HG03342 (cell line): ENCODE data around the gene PRKCQ.
A peak's percentile ranks its signal among the peaks of the same experiment; 100 is the strongest.
"Not testable (repeated sequence)": the region's sequence is repeated elsewhere in the genome, so short reads cannot be mapped to it uniquely, and the experiment has no call there.

Source experiments
- ATAC-seq: cut with Tn5 transposase; IDR thresholded peaks from one replicate; pipeline ENCODE4 v1.9.1; 2021; ENCODE audit warnings: mild to moderate bottlenecking, moderate library complexity; ENCODE audit not compliant: unreplicated experiment

PRKCQ gene

DNA sequence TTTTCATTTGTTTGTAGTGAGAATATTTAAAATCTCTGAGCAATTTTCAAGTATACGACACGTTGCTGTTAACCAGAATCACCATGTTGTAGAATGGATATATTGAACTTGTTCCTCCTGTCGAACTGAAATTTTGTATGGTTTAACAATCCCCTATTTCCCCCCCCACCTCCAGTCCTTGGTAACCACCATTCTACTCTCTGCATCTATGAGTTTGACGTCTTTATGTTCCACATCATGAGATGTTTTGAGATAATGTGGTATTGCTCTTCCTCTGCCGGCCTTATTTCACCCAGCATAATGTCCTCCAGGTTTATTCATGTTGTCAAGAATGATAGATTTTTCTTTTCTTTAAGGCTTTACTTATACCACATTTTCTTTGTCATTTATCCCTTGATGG, 17.4 kb upstream of the PRKCQ start:
- ATAC-seq, result no peak

GRCh38 chr10:6595499-6595898, 15.4 kb upstream of the PRKCQ start:
- no peak for ATAC-seq

GRCh38 chr10:6593241-6593671, 13.2 kb upstream of the PRKCQ start:
- no peak for ATAC-seq

DNA sequence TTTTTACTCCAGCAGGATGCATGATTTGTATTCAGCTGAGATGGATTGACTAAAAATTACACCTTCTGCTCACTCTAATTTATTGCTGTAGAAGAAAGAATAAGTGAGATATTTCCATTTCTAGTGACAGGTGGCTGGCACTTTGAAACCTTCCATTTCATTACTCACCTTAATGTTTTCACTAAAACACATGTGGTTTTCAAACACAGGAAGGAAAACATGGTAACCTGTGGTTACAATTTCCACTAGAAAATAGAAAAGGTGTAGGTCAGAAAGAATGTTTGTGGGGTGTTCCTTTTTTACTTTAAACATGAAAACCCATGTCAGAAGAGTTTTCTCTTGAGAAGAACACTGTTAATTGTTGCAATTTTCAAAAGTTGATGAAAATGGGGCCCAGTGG, 12.0 kb upstream of the PRKCQ start:
- ATAC-seq, result no peak

DNA sequence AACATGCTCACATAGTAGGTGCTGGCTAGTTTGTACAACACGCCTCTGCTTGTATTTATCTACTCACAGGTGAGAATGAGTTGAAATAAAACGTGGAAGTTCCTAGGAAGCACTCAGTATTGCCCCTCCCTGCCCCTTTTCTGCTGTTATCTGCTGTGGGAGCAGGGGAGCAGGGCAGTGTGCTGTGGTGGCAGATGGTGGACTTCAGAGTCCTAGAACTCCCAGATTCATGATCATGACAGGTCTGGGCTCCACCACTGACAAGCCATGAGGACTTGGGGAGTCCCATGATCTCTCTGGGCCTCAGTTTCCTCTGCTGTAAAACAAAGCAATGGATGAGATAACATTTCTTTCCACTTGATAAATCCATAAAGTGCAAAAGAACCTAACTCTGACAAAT, 11.6 kb upstream of the PRKCQ start:
- no peak for ATAC-seq

- ATAC-seq, result no peak
Measured at GRCh38 chr10:6590100-6590499, 10.0 kb upstream of the PRKCQ start.

DNA sequence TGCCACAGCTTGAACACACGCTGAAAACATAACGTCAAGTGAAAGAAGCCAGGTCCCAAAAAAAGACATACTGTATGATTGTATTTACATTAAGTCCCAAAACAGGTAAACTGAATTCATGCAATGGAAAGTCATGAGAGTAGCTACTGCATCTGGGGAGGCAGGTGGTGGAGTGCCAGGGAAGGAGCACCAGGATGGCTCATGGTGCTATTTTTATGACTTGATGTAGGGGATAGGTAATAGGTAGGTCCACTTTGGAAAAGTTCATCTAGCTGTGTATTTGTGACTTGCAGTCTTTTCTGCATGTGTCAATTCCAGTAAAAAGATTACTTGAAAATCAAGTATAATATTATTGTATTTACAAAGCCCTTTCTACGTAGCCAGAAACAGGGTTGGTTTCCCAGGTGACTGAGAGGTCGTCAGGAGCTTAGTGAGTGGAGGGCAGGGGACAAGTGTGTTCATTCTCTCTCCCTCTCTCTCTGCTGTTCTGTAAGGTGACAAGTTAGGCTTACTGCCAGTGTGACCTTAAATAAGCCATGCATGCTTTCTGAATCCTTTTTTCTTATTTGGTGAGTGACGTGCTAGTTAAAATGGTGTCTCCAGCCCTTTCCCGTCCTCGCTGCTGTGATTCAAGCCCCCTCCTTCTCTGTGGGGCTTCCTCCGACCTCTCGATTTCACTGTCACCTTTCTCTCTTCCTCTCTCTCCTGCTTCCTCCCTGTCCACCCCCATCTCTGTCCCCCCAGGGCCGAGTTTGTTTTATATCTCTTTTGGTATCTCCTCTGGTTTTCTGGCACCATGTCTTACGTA, 9.4 kb upstream of the PRKCQ start:
- no peak for ATAC-seq

DNA sequence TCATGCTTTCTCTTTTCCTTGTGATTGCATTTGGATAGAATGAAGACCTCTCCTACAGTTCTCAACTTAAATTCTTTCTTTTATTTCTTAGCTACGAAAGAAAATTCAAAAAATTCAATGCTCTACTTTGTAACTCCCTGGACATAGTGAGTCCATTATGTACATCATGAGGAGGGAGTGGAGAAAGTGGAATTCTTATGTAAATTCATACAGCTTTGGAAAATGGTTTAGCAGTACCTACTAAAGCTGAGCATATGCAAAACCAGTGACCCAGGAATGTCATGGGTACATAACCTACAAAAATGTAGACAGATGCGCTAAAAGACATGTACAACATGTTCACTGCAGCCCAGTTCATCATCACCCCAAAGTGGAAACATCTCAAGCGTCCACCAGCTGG, 8.8 kb upstream of the PRKCQ start:
- ATAC-seq, result no peak

GRCh38 chr10:6588082-6588481, 8.0 kb upstream of the PRKCQ start:
- no peak for ATAC-seq

DNA sequence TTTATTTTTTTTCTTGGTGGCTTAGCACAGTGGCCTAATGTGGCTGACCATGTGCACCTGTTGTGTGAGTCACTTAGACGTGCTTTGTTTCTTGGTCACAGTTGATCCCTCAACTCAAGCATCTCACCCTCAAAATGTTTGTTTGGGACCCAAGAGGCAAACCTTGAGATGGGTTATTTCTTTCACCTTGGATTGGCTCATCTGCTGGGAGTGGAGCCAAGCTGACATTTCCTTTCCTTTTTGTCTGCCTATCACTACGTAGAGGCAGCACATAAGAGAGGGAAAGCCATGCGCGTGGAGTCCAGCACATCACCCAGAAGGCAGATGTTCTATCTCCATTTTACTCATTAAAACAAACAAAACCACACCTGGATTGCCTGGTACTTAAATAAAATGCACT, 6.4 kb upstream of the PRKCQ start:
- ATAC-seq, result no peak

GRCh38 chr10:6583447-6583846, 3.4 kb upstream of the PRKCQ start:
- no peak for ATAC-seq

- ATAC-seq, result not testable (repeated sequence)
Measured at GRCh38 chr10:6582913-6583312, 2.8 kb upstream of the PRKCQ start.

GRCh38 chr10:6582298-6582697, 2.2 kb upstream of the PRKCQ start:
- no peak for ATAC-seq

DNA sequence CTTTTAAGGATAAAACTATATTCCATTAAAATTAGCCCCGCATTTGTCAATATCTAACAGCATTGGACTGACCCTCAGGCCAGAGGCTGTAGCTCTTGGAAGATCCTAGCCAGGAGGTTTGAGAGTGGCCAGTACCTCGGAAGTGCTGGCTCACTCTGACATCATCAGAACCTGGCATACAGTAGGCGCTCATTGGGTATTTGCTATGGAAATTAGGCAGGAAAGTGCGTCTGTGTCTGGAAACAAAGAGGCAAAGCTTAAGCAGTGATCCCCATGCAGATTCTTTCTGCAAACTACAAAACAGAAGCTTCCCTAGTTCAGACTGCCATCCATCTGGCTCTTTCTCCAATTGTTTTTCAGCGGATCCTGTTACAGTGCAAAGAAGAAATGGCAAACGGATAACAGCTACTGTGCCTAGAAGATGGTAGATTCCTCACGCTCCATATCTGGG, 1.7 kb upstream of the PRKCQ start:
- ATAC-seq, result no peak

DNA sequence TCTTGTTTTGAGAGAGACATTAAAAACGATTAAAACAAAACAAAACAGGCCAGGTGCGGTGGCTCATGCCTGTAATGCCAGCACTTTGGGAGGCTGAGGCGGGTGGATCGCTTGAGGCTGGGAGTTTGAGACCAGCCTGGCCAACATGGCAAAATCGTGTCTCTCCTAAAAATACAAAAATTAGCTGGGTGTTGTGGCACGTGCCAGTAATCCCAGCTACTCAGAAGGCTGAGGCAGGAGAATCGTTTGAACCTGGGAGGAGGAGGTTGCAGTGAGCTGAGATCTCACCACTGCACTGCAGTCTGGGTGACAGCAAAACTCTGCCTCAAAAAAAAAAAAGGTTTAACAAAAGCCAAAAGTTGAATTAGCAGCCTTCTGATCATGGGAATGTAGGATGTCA, 1.1 kb upstream of the PRKCQ start:
- not testable (repeated sequence) for ATAC-seq

DNA sequence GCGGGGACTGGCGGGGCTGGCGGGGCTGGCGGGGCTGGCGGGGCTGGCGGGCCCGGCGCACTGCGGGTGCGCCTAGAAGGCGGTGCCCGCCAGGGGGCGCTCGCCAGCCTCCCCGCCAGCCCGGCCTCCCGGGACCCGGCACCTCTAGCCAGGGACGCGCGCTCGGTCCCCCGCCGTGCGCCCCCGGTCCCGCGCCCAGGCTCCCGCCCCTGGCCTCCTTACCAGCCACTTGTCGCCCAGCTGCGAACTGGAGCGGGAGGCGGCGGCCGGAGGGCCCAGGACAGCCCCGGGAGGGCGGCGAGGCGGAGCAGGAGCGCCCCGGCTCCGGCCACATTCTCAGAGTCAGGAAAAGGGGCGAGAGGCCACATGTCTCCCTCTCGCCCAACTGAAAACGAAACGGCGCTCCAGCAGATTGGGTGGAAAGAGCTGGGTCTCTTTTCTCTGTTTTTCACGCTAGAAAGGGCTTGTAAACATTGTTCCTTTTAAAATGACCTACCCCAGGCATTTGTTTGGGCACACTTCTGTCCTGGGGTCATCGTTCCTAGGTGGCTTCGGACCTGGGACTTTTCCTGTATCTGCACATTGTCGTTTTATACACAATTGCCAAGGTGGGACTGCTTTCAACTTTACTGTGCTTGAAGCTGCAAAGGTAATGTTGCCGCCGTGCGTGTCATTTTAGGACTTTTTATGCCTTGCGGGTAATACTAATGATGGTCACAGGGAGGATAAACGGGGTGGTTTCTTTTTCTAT, 378 bp upstream of the PRKCQ start:
- peak; percentile 93 for ATAC-seq

DNA sequence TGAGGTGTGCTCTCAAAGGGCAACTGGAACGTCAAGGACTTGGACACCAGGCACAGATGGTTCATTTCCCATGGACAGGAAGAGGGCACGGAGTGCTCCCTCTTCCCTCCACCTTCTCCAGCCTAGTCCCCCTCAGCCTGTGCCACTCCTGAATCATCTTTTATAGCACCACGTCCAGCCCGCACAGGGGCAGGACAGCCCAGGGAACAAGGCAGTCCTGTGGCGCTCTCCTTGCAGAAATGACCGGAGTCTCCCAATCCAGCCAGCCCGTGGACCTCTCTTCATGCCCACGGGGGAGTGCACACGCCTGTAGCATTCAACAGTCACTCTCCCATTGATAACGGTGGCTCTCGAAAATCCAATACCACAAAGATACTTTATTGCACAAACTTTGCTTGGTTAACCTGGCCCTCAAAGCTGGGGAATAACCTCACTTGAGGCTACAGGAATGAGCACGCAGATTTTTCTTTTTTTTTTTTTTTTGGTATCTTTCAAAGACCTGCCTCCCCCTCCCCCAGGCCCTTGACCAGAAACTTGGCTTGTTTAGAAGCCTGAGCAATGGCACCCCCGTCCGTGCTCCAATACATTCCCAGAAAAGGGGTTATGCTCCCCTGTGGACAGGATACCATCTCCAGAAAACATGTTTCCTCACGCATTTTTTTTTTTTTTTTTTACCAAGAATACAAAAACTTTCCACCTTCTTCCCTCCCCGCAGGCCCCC, 733 bp downstream of the PRKCQ start:
- no peak for ATAC-seq

GRCh38 chr10:6578795-6579182, 1.3 kb downstream of the PRKCQ start:
- ATAC-seq, result no peak

GRCh38 chr10:6578251-6578771, 1.8 kb downstream of the PRKCQ start:
- no peak for ATAC-seq

- ATAC-seq, result no peak
Measured at GRCh38 chr10:6576326-6576725, 3.8 kb downstream of the PRKCQ start.

- ATAC-seq, result no peak
Measured at GRCh38 chr10:6574664-6575176, 5.4 kb downstream of the PRKCQ start.
